T-helper 2 cell (primary cell): ENCODE measurements around the gene MDN1.

Experiments used
- DNase-seq, 5 experiments: peaks; one replicate each; pipeline versions ENCODE4 v3.0.0 to v3.0.0-alpha.2; 2012 to 2022

MDN1 gene

DNA sequence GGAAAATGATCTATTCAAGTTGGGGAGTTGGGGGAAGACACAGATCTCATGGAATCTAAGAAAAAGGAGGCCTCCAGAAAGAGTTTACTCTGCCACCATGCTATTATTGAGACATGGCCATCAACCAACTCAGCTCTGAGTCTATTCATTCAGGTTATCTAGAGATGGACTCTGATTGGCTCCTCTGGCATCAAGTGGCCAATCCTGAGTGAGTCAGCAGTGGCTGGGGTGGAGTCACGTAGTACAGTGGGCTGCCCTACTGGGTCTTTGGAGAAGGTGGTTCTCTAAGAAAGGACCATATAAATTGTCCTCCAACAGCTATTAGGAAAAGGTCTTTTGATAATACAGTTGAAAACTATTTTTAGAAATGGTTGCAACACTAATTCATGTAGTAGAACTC lies 223.1 kb downstream of the MDN1 start:
- DNase-seq: no peak

DNA sequence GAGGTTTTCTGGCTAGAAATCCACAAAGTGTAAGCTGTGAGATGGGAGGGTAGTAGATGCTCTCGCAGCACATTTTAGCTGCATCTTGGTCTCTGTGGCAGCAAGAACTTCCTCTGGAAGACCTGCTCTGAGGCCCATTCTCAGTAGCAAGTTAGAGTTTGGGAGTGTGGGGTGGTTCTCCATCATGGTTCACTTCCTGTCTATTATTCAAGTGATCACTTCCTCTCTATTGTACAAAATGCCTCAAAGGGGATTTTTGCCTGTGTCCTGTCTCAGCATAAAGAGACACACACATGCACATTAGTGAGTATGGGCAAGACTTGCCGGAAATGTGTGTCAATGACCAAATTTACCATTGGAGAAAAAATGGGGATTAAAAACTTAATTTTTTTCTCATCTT lies 223.5 kb downstream of the MDN1 start:
- DNase-seq: peak in 1 of 5 experiments; percentile 34
